GM23248 (cell line): ENCODE measurements around the gene ZNF48. TPM values are rescaled to one million over a fixed set of nuclear protein-coding genes. Genes with fewer than 3 reads are reported as not detected.

ENCODE experiments used
- DNase-seq: peaks from one replicate; pipeline ENCODE4 v3.0.0-alpha.2; 2015
- H2AFZ ChIP-seq: fragments of 200-600 bp; sonication (generic); 2 replicates; pipeline ENCODE4 v1.6.1; 2016; ENCODE audit warnings: antibody characterized with exemption
- H3F3A ChIP-seq: fragments of 200-600 bp; sonication (generic); 2 replicates; pipeline ENCODE4 v1.6.1; 2016; ENCODE audit warnings: mild to moderate bottlenecking, antibody characterized with exemption, mixed run types; ENCODE audit not compliant: insufficient read depth
- H3K27ac ChIP-seq: fragments of 200-600 bp; sonication (generic); 2 replicates; pipeline ENCODE4 v1.5.1; 2016; ENCODE audit warnings: mild to moderate bottlenecking
- H3K27me3 ChIP-seq: fragments of 200-600 bp; sonication (generic); replicated peaks from 2 replicates; pipeline ENCODE4 v1.6.1; 2016; ENCODE audit warnings: mild to moderate bottlenecking; ENCODE audit not compliant: insufficient read depth
- H3K36me3 ChIP-seq: fragments of 200-600 bp; sonication (generic); 2 replicates; pipeline ENCODE4 v1.6.1; 2016; ENCODE audit warnings: low read depth, mild to moderate bottlenecking
- H3K4me1 ChIP-seq: fragments of 200-600 bp; sonication (generic); 2 replicates; pipeline ENCODE4 v1.6.1; 2016; ENCODE audit warnings: mild to moderate bottlenecking; ENCODE audit not compliant: insufficient read depth
- H3K4me2 ChIP-seq: fragments of 200-600 bp; sonication (generic); one replicate; pipeline ENCODE4 v1.6.1; 2016; ENCODE audit warnings: mild to moderate bottlenecking; ENCODE audit not compliant: unreplicated experiment
- H3K4me3 ChIP-seq: fragments of 200-600 bp; sonication (generic); 2 replicates; pipeline ENCODE4 v1.5.1; 2016; ENCODE audit warnings: mild to moderate bottlenecking
- H3K79me2 ChIP-seq: fragments of 200-600 bp; sonication (generic); 2 replicates; pipeline ENCODE4 v1.6.1; 2016; ENCODE audit warnings: mild to moderate bottlenecking; ENCODE audit not compliant: insufficient read depth
- H3K9ac ChIP-seq: fragments of 200-600 bp; sonication (generic); 2 replicates; pipeline ENCODE4 v1.6.1; 2016; ENCODE audit warnings: mild to moderate bottlenecking
- H3K9me2 ChIP-seq: fragments of 200-600 bp; sonication (generic); 2 replicates; pipeline ENCODE4 v1.6.1; 2016; ENCODE audit warnings: mixed run types, mild to moderate bottlenecking, moderate library complexity; ENCODE audit not compliant: insufficient read depth
- H3K9me3 ChIP-seq: fragments of 200-600 bp; sonication (generic); one replicate; pipeline ENCODE4 v1.6.1; 2017; ENCODE audit warnings: low read depth
- H4K20me1 ChIP-seq: fragments of 200-600 bp; sonication (generic); 2 replicates; pipeline ENCODE4 v1.6.0; 2016; ENCODE audit not compliant: insufficient read depth
- EZH2 ChIP-seq: fragments of 200-600 bp; sonication (generic); IDR thresholded peaks from 2 replicates; pipeline ENCODE4 v1.6.1; 2018; ENCODE audit warnings: antibody characterized with exemption, mild to moderate bottlenecking; ENCODE audit not compliant: insufficient read depth, poor library complexity, severe bottlenecking
- EZH2phosphoT487 ChIP-seq: fragments of 200-600 bp; sonication (generic); IDR thresholded peaks from 2 replicates; pipeline ENCODE4 v1.6.1; 2018; ENCODE audit warnings: antibody characterized with exemption, moderate library complexity, mild to moderate bottlenecking, low read depth; ENCODE audit not compliant: insufficient read depth
- WGBS, 2 experiments: methylation state at CpG; one replicate each; pipeline ENCODE4 v1.1.6; 2015 to 2017; ENCODE audit warnings: low lambda C conversion rate in 2 of 2, low coverage in 1 of 2; ENCODE audit errors: missing lambda C conversion rate in 2 of 2; 5-methylcytosine and 5-hydroxymethylcytosine counted together
- in situ Hi-C: fragments of 300-500 bp; cut with MboI; formaldehyde crosslinking; loops from 2 replicates; pipeline ENCODE4 v1.15.0; 2020
- polyA plus RNA-seq: library from polyadenylated mRNA; unstranded; fragments of >200 nt; fragmentation: Nextera tagmentation; extraction: Ambion mirVana; gene quantifications from 2 replicates; pipeline ENCODE4 v1.2.1, GENCODE V29; 2016
- total RNA-seq: library from RNA; depleted of rRNA; stranded (reverse); fragments of >200 nt; shearing (Covaris generic); gene quantifications from 2 replicates; pipeline ENCODE4 v1.2.3, GENCODE V29; 2014

ZNF48 gene
- total and polyA plus RNA-seq, 2 experiments from 2014 or later: 0.81 to 16.2 TPM

DNA sequence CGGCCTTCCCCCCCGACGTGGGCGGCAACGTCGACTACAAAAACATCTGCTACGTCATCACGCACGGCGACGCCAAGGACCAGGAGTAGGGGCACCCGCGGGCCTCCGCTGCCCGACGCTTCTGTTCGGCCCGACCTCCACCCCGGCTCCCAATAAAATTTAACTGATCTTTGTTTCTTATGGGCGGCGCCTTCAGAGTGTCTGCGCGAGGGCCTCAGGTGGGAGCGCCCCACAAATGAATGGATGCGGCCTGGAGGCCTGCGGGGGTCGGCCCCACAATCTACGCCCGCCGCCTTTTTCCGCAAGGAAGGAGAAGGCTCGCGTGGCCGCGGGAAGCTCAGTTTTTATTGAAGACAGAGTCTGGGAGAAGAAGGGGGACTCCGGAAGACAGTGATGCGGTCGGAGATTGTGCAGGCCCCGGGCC lies 17.4 kb upstream of the ZNF48 start:
- WGBS, 2 experiments: 0 to 1% methylated on average over 35 to 39 of the region's 39 CpGs

DNA sequence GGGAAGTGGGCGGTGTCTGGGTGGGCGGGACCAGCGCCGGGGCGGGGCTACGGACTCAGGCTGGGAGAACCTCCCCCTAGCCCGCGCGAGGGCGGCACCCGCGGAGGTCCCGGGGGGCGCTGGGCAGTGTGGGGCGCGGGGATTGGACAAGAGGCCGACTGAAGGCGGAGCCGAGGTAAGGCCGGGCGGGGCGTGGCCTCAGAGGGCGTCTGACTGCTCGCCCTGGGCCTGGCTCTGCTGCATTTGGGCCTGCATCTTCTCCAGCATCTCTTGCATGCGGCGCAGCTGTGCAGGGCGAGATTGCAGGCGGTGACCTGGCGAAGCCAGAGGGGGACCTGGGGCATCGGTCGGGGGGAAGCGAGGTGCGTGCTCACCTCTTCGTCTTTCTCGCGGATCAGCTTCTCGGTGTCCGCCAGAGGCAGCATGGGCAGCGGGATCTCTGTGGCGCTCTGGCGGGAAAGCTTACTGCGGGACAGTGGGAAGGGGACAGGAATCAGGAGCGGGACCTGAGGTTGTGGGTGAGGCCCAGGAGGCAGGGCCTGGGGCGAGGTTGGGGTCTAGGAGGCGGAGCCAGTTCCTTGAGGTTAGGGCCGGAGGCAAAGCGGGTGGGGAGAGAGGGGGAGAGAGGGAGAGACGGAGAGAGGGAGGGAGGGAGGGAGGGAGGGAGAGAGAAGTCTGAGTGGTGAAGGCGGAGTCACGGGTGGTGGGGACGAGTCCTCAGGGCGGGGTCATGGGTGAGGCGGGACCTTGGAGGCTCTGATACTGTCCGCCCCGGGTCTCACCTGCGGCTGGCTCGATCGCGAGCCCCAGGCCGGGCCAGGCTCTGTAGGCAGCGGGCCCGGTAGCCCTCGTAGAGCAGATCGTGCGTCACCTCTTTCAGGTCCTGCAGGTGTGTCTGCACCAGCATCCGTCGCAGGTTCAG lies 16.7 kb upstream of the ZNF48 start:
- Histone ChIP-seq H3K79me2 (no peaks in the 10 kb centered on the region), H3K9ac (peak overlapping the region; percentile 97), H2AFZ (peak overlapping the region; percentile 92)

More for the DNA sequence above, 17.4 kb upstream of the ZNF48 start:
- Histone ChIP-seq H3K9ac (peak overlapping the region; percentile 97), H3K4me2 (peak overlapping the region; percentile 95), H3K4me1 (peaks cover 4% of the 10 kb centered on the region), H2AFZ (peak overlapping the region; percentile 92), H3K27me3 (no peaks in the 10 kb centered on the region), H4K20me1 (no peaks in the 10 kb centered on the region), H3F3A (0 out of 2 replicates have a peak, but pooled peaks cover 3% of the 10 kb centered on the region), H3K4me3 (peak overlapping the region; percentile 80), H3K27ac (peak overlapping the region; percentile 100), H3K9me3 (no peaks in the 10 kb centered on the region), H3K9me2 (no peaks in the 10 kb centered on the region), H3K36me3 (no peaks in the 10 kb centered on the region), H3K79me2 (no peaks in the 10 kb centered on the region)
- in situ Hi-C loops: no loop called here
- DNase-seq: peak; percentile 84
- TF ChIP-seq EZH2 (no peak), EZH2phosphoT487 (no peak)

DNA sequence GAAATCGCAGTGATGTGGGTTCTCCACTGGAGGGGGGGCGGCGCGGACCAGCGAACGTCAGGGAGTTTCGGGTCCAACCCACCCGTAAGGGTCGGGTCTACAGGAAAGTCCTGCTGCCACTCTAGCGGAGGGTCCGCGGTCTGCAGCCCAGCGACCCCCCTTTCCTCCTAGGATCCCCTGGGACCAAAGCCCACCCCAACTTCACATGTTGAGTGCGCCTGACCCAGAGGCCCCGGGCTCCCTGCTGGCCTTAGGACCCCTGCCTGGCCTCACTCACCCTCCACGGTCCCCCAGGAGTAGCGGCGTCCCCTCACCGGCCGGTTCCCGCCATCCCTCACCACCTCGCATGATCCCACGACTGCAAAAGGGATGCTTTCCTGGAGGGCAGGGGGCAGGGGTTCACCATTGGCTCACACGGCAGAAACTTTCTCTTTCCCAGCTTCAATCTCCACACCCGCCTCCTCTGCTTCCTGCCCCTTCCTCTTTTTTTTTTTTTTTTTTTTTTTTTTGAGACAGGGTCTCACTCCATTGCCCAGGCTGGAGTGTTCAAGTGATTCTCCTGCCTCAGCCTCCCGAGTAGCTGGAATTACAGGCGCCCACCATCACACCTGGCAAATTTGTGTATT lies 15.9 kb upstream of the ZNF48 start:
- H3K27ac ChIP-seq: peak overlapping the region; percentile 100; the same call in 1 of the 2 replicates
- peak overlapping the region; percentile 86 for H2AFZ ChIP-seq
- H3K4me3 ChIP-seq: peak overlapping the region; percentile 80
- in situ Hi-C loops: no loop called here
- WGBS, 2 experiments: 40 to 50% methylated on average over 20 to 27 of the region's 27 CpGs
- H3K4me1 ChIP-seq: peaks cover 4% of the 10 kb centered on the region
- no peaks in the 10 kb centered on the region for H3K9me2 ChIP-seq
- 0 out of 2 replicates have a peak, but pooled peaks cover 3% of the 10 kb centered on the region for H3F3A ChIP-seq
- H4K20me1 ChIP-seq: no peaks in the 10 kb centered on the region
- DNase-seq: no peak
- no peaks in the 10 kb centered on the region for H3K36me3 ChIP-seq
- H3K79me2 ChIP-seq: no peaks in the 10 kb centered on the region
- peak overlapping the region; percentile 97 for H3K9ac ChIP-seq
- no peaks in the 10 kb centered on the region for H3K9me3 ChIP-seq
- H3K27me3 ChIP-seq: no peaks in the 10 kb centered on the region
- peak overlapping the region; percentile 82 for H3K4me2 ChIP-seq
- TF ChIP-seq EZH2: no peak
- TF ChIP-seq EZH2phosphoT487: no peak

More for the DNA sequence above, 16.7 kb upstream of the ZNF48 start:
- H3F3A ChIP-seq: 0 out of 2 replicates have a peak, but pooled peaks cover 3% of the 10 kb centered on the region
- H3K9me3 ChIP-seq: no peaks in the 10 kb centered on the region
- H3K27me3 ChIP-seq: no peaks in the 10 kb centered on the region
- H3K4me1 ChIP-seq: peaks cover 4% of the 10 kb centered on the region
- H3K36me3 ChIP-seq: no peaks in the 10 kb centered on the region
- peak overlapping the region; percentile 80 for H3K4me3 ChIP-seq
- peak overlapping the region; percentile 95 for H3K4me2 ChIP-seq
- in situ Hi-C loops: no loop called here
- DNase-seq: peak; percentile 100
- TF ChIP-seq EZH2phosphoT487 (no peak), EZH2 (no peak)
- H3K27ac ChIP-seq: peak overlapping the region; percentile 100
- WGBS, 2 experiments: 1 to 2% methylated on average over 38 to 63 of the region's 67 CpGs
- no peaks in the 10 kb centered on the region for H4K20me1 ChIP-seq
- no peaks in the 10 kb centered on the region for H3K9me2 ChIP-seq

DNA sequence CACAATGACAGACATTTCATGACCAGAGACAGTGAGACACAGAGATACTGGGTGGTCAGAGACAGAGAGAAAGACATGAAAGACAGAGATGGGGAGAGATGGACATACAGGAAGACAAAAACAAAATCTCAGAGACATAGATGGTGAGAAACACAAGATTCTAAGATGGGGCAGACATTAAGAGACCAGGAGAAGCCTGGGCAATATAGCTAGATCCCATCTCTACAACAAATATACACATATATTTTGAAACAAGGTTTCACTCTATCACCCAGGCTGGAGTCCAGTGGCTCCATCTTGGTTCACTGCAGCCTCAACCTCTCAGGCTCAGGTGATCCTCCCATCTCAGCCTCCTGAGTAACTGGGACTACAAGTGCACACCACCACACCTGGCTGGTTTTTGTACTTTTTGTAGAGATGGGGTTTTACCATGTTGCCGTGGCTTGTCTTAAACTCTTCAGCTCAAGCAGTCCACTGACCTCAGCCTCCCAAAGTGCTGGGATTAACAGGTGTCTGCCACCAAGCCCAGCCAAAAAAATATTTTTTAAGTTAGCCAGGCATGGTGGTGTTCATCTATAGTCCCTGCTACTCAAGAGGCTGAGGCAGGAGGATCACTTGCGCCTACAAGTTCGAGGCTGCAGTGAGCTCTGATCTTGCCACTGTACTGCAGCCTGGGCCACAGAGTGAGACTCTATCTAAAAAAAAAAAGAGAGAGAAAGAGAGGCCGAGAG lies 15.0 kb upstream of the ZNF48 start:
- DNase-seq: no peak
- 75 to 77% methylated on average over 4 of the region's 4 CpGs for WGBS, 2 experiments
- H2AFZ ChIP-seq: no peak overlapping the region
- H3K4me2 ChIP-seq: no peak overlapping the region
- no peaks in the 10 kb centered on the region for H4K20me1 ChIP-seq
- H3K9ac ChIP-seq: no peak overlapping the region
- H3K79me2 ChIP-seq: no peaks in the 10 kb centered on the region
- H3K27ac ChIP-seq: no peak overlapping the region
- H3K27me3 ChIP-seq: no peaks in the 10 kb centered on the region
- H3K9me2 ChIP-seq: no peaks in the 10 kb centered on the region
- H3K4me1 ChIP-seq: peaks cover 4% of the 10 kb centered on the region
- in situ Hi-C loops: no loop called here
- H3K4me3 ChIP-seq: no peak overlapping the region
- 0 out of 2 replicates have a peak, but pooled peaks cover 3% of the 10 kb centered on the region for H3F3A ChIP-seq
- no peaks in the 10 kb centered on the region for H3K9me3 ChIP-seq
- no peaks in the 10 kb centered on the region for H3K36me3 ChIP-seq
- TF ChIP-seq EZH2: no peak
- no peak for TF ChIP-seq EZH2phosphoT487
